ENCODE measurements around the gene ZBED4.

- no peak for TF ChIP-seq SUZ12 (IDR thresholded peaks at IDR 0.05; ENCODE audit: extremely low read depth, insufficient read depth, insufficient read length)
- TF ChIP-seq YY1 (IDR thresholded peaks at IDR 0.05; ENCODE audit: insufficient read depth, insufficient read length) = no peak
Measured at GRCh38 chr22:49856766-49857618, 3.3 kb downstream of the ZBED4 start.
